Subcutaneous adipose tissue (tissue), 4 donors: ENCODE measurements around the gene CDC42EP3. TPM values are rescaled to one million over a fixed set of nuclear protein-coding genes. Genes with fewer than 3 reads are reported as not detected.

Experiments
- total RNA-seq, 4 donors: library from RNA; depleted of rRNA; stranded (reverse); fragments of >200 nt; gene quantifications; one replicate each; pipeline ENCODE4 v1.1.0, GENCODE V29; 2016
- TF ChIP-seq, protein P1 (sequence below): fragments of 450-650 bp; IDR thresholded peaks from one replicate; pipeline ENCODE4 v1.5.1; 2016; ENCODE audit warnings: low read depth, mild to moderate bottlenecking, control low read depth, antibody characterized with exemption, moderate library complexity

CDC42EP3 gene
- total RNA-seq, 4 donors from 2014 or later: 29.7 to 56.9 (median 40.6) TPM

DNA sequence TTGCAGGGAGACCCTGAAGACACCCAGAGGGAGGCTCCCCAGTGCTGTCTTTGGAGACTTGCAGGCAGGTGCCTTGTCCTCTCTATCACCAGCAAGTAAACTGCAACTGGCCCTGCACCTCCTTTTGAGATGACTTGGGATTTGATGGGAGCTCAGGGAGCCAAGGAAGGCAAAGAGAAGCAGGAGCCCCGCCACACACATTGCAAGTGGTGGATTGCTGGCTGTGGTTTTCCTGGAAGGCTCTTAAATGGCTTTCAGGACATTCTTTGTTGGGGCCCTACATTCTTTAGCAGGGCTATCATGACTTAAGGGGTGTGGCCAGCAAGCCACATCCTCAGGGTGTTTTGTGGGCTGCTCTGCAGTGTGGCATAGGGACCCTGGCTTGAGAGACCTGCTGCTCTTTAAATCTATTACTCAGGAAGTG lies 39.9 kb upstream of the CDC42EP3 start:
- TF ChIP-seq, protein P1, sequence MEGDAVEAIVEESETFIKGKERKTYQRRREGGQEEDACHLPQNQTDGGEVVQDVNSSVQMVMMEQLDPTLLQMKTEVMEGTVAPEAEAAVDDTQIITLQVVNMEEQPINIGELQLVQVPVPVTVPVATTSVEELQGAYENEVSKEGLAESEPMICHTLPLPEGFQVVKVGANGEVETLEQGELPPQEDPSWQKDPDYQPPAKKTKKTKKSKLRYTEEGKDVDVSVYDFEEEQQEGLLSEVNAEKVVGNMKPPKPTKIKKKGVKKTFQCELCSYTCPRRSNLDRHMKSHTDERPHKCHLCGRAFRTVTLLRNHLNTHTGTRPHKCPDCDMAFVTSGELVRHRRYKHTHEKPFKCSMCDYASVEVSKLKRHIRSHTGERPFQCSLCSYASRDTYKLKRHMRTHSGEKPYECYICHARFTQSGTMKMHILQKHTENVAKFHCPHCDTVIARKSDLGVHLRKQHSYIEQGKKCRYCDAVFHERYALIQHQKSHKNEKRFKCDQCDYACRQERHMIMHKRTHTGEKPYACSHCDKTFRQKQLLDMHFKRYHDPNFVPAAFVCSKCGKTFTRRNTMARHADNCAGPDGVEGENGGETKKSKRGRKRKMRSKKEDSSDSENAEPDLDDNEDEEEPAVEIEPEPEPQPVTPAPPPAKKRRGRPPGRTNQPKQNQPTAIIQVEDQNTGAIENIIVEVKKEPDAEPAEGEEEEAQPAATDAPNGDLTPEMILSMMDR: no peak

DNA sequence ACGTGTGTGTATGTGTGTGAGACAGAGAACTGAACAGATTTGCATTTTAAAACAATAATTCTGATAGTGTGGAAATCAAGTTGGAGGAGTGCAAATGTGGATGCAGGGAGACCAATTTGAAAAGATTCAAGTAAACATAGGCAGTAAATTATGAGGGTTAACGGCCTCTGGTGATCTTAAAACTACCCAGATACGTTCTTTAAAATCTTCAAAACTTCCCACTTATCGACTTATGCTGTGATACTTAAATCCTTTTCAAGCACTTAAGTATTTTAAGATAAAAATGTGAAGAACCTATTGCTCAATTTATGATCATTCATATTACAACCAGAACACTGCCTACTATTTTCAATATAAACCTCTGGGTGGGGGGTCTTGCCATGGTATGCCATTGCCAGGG lies 37.7 kb upstream of the CDC42EP3 start:
- TF ChIP-seq, protein P1: no peak

- TF ChIP-seq, protein P1: no peak
These were observed 36.7 kb upstream of the CDC42EP3 start for GRCh38 chr2:37708146-37708545.

- TF ChIP-seq, protein P1: no peak
These were observed 36.0 kb upstream of the CDC42EP3 start for GRCh38 chr2:37707393-37707792.

GRCh38 chr2:37706334-37707183 lies 35.1 kb upstream of the CDC42EP3 start:
- TF ChIP-seq, protein P1: no peak

DNA sequence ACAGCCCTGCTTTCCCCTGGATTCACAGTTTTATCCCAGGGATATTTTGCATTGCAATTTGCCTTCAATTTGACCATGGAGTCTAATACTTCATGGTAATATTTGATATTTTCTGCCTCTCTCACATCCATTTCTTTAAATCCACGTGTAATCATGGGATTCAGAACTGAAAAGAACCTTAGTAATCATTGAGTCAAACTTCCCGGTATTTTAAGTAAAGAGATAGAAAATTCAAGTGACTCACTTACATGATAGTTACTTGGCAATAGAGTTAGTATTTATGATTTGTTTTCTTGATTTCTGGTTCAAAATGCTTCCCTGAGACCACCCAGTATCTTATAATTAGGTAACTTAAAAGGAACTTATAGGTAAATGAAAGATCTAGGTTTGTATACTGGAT lies 33.7 kb upstream of the CDC42EP3 start:
- TF ChIP-seq, protein P1: no peak

- TF ChIP-seq, protein P1: no peak
These were observed 27.6 kb upstream of the CDC42EP3 start for GRCh38 chr2:37698931-37699481.
